GM19035 (cell line): ENCODE data around the gene LRRC4C.

Experiments
- ATAC-seq: cut with Tn5 transposase; IDR thresholded peaks from one replicate; pipeline ENCODE4 v1.9.1; 2021; ENCODE audit not compliant: unreplicated experiment

The LRRC4C gene

GRCh38 chr11:40397141-40397540 is 1062.3 kb downstream of the LRRC4C start:
- no peak for ATAC-seq

GRCh38 chr11:40393511-40393910 is 1065.9 kb downstream of the LRRC4C start:
- no peak for ATAC-seq

- ATAC-seq, result no peak
These were observed 1067.8 kb downstream of the LRRC4C start for GRCh38 chr11:40391679-40392078.

GRCh38 chr11:40388097-40388818 is 1071.2 kb downstream of the LRRC4C start:
- no peak for ATAC-seq

GRCh38 chr11:40387240-40387980 is 1072.0 kb downstream of the LRRC4C start:
- no peak for ATAC-seq

GRCh38 chr11:40384991-40385390 is 1074.5 kb downstream of the LRRC4C start:
- ATAC-seq, result no peak

GRCh38 chr11:40381481-40381880 is 1078.0 kb downstream of the LRRC4C start:
- ATAC-seq, result no peak

GRCh38 chr11:40380835-40381234 is 1078.6 kb downstream of the LRRC4C start:
- ATAC-seq, result no peak

- ATAC-seq, result no peak
These were observed 1083.1 kb downstream of the LRRC4C start for GRCh38 chr11:40376331-40376730.

GRCh38 chr11:40370821-40371616 is 1088.4 kb downstream of the LRRC4C start:
- ATAC-seq, result no peak

GRCh38 chr11:40360206-40360798 is 1099.2 kb downstream of the LRRC4C start:
- ATAC-seq, result no peak

- no peak for ATAC-seq
These were observed 1105.3 kb downstream of the LRRC4C start for GRCh38 chr11:40354121-40354520.

- no peak for ATAC-seq
These were observed 1118.5 kb downstream of the LRRC4C start for GRCh38 chr11:40340911-40341310.

GRCh38 chr11:40338739-40339138 is 1120.7 kb downstream of the LRRC4C start:
- ATAC-seq, result no peak

- ATAC-seq, result no peak
These were observed 1121.4 kb downstream of the LRRC4C start for GRCh38 chr11:40338062-40338461.

- ATAC-seq, result no peak
These were observed 1122.3 kb downstream of the LRRC4C start for GRCh38 chr11:40337118-40337517.

- no peak for ATAC-seq
These were observed 1130.4 kb downstream of the LRRC4C start for GRCh38 chr11:40328890-40329614.

- ATAC-seq, result no peak
These were observed 1136.2 kb downstream of the LRRC4C start for GRCh38 chr11:40323241-40323640.

- no peak for ATAC-seq
These were observed 1137.9 kb downstream of the LRRC4C start for GRCh38 chr11:40321537-40321936.

GRCh38 chr11:40316171-40316570 is 1143.3 kb downstream of the LRRC4C start:
- no peak for ATAC-seq

- no peak for ATAC-seq
These were observed 1144.3 kb downstream of the LRRC4C start for GRCh38 chr11:40315122-40315521.
